ENCODE data around the gene OR2T2. TPM values are rescaled to one million over a fixed set of nuclear protein-coding genes. Genes with fewer than 3 reads are reported as not detected.

OR2T2 gene
- total and polyA plus RNA-seq, 2 of the 8 experiments (the other 6 are each of a cell fraction or from before 2014, with no cell fraction given): not detected

DNA sequence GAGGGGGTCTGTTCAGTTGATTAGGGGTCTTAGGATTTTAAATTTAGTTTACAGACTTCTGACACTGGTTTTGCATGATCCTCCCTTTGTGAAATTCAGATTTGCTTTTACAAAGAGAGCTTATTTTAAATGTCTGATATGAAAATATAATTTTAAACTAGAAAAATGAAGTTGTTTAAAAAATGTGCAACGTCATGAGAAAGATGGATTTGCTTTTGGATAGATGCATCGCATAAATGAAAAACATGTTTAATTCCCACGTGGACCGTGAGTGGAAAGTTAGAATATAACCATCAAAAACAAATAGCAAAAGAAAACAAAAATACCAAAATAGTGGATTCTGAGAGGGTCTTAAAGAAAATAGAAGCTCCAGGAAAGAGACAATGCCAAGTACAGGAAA lies 25.7 kb downstream of the OR2T2 start:
- Histone ChIP-seq H4K20me1 (replicated peaks in 1 of 2; ENCODE audit: control insufficient read depth in 1 of 2, insufficient read depth in 2 of 2, low read length in 2 of 2) (no peaks in the 10 kb centered on the region), H3K27me3 (replicated peaks in 1 of 4; ENCODE audit: control insufficient read depth in 3 of 4, extremely low read depth in 1 of 4, insufficient read depth in 3 of 4, low read length in 3 of 4) (no peaks in the 10 kb centered on the region), H3K18ac (ENCODE audit: extremely low read depth, low read length) (no peak overlapping the region), H3K79me1 (ENCODE audit: low read depth, low read length) (no peaks in the 10 kb centered on the region), H4K5ac (ENCODE audit: insufficient read length, low read depth, low read length) (no peak overlapping the region), H3K14ac (ENCODE audit: insufficient read length) (no peak overlapping the region), H3K23me2 (ENCODE audit: low read depth, low read length) (no peaks in the 10 kb centered on the region), H3K4me1 (replicated peaks in 1 of 4; ENCODE audit: control insufficient read depth in 3 of 4, insufficient read depth in 4 of 4, low read length in 3 of 4) (no peaks in the 10 kb centered on the region), H3K36me3 (ENCODE audit: control insufficient read depth in 2 of 4, insufficient read depth in 4 of 4, low read length in 3 of 4) (no peaks in the 10 kb centered on the region), H2AK5ac (ENCODE audit: low read depth, low read length) (no peak overlapping the region), H2BK120ac (replicated peaks; ENCODE audit: low read depth, low read length) (no peak overlapping the region), H4K91ac (replicated peaks; ENCODE audit: insufficient read length, low read length) (no peak overlapping the region), H3K56ac (replicated peaks; ENCODE audit: insufficient read length, low read depth, low read length) (no peak overlapping the region), H3K9me3 (ENCODE audit: insufficient read depth in 2 of 2, low read depth in 1 of 2, low read length in 1 of 2) (peaks cover 20 to 27% of the 10 kb centered on the region in 2 experiments; a peak in 3 of 4 replicates), H2BK15ac (ENCODE audit: low read length) (no peak overlapping the region), H3K4me3 (ENCODE audit: extremely low read depth in 1 of 4, insufficient read depth in 2 of 4, low read depth in 3 of 4, low read length in 4 of 4) (no peak overlapping the region), H3K4me2 (ENCODE audit: insufficient read depth in 1 of 2, low read depth in 2 of 2, low read length in 2 of 2) (no peak overlapping the region), H2BK20ac (ENCODE audit: low read length) (no peak overlapping the region), H2BK5ac (ENCODE audit: low read depth, low read length) (no peak overlapping the region), H2BK12ac (ENCODE audit: low read depth, low read length) (no peak overlapping the region), H3K27ac (ENCODE audit: low read depth, low read length) (no peak overlapping the region), H3K79me2 (ENCODE audit: control insufficient read depth in 1 of 2, insufficient read depth in 2 of 2, low read length in 2 of 2) (no peaks in the 10 kb centered on the region), H4K8ac (ENCODE audit: extremely low read depth, insufficient read depth, low read length) (no peak overlapping the region), H3K4ac (replicated peaks; ENCODE audit: insufficient read length, low read depth, low read length) (no peak overlapping the region), H2AFZ (ENCODE audit: low read length) (no peak overlapping the region), H3K9ac (replicated peaks in 1 of 4; ENCODE audit: extremely low read depth in 1 of 4, low read depth in 3 of 4, low read length in 3 of 4) (no peak overlapping the region), H3K23ac (ENCODE audit: insufficient read length) (no peak overlapping the region)
- TF ChIP-seq HDAC6 (IDR thresholded peaks at IDR 0.05; ENCODE audit: low read depth, low read length) (no peak), GTF2F1 (IDR thresholded peaks at IDR 0.05; ENCODE audit: borderline replicate concordance, low read depth, low read length) (no peak), TBP (IDR thresholded peaks at IDR 0.05; ENCODE audit: low read depth, low read length) (no peak), SIRT6 (IDR thresholded peaks at IDR 0.05; ENCODE audit: low read length) (no peak), JUND (IDR thresholded peaks at IDR 0.05; ENCODE audit: low read length) (no peak), RNF2 (IDR thresholded peaks at IDR 0.05; ENCODE audit: borderline replicate concordance, low read depth, low read length, missing control alignments, poor library complexity, severe bottlenecking) (no peak), MAFK (IDR thresholded peaks at IDR 0.05; ENCODE audit: low read depth, low read length) (no peak), BRCA1 (IDR thresholded peaks at IDR 0.05; ENCODE audit: low read depth, low read length) (no peak), POU5F1 (IDR thresholded peaks at IDR 0.05; ENCODE audit: low read depth, low read length) (no peak), CHD1 (IDR thresholded peaks at IDR 0.05; ENCODE audit: low read depth, low read length) (no peak)
- ChIA-PET POLR2A (ENCODE audit: partially characterized antibody) (no interaction called here), CTCF (ENCODE audit: partially characterized antibody) (interaction anchor here (0.6 kb wide), 1 partner anchor 1776 kb away, joined by 4 read pairs; no protein-coding TSS in a partner anchor)
- DNase-seq (ENCODE audit: low read depth in 1 of 2, low spot score in 2 of 2): no peak
- no peak for FAIRE-seq
- 71% methylated on average over 4 of the region's 4 CpGs; no CpG with 5 or more reads in 1 of the 2 experiments for WGBS, 2 experiments (ENCODE audit: extremely low coverage in 1 of 2, insufficient coverage in 1 of 2, insufficient read length in 1 of 2, insufficient replicate concordance in 2 of 2, low coverage in 1 of 2, low lambda C conversion rate in 2 of 2, missing lambda C conversion rate in 1 of 2)

All from H1 (cell line).